ENCODE results near the gene GTF3C1.
"Not testable (repeated sequence)": the region's sequence is repeated elsewhere in the genome, so short reads cannot be mapped to it uniquely, and the experiment has no call there.

Gene GTF3C1

DNA sequence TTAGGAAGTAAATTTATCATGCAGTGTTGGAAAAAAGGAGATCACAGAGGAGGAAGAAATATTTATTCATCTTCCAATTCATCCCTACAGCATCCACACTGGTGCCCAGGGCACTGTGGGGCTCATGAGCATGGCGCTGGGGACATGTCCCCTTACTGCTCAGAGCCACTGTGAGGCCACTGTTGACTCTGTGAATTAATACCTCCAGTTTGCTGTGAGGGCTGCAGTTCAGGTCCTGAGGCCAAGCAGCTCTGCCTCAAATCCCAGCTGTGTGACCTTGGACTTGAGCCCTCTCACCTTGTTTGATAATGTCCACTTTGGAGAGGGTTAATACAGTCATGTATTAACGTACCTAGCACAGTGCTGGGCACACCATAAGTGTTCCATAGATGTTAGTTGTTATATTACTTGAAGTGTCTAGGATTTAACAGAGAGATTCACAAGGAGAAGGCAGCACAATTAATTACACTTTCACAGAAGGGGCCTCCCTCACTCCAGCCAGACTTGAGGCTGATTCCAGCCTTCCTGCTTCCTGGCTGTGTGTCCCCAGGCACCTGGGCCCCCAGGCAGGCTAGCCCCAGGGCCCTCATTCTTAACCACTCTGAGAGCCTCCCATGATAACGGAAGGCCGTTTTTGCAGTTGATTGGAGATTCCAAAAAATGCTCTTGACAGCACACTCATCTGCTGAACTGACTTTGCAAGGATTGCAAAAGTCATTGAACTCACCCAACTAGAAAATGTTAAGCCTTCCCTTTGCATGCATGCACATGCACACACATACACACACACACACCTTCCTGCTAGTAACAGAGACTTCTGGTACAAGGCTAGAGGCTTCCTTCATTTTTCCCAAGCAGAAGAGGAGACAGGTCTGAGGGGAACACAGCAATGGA is 29.6 kb upstream of the GTF3C1 start:
- no peak for DNase-seq (ENCODE audit: extremely low read depth, low read depth)
- H3K4me3 ChIP-seq (replicated peaks; ENCODE audit: low read depth, low read length) = no peak overlapping the region
- TF ChIP-seq, protein P1, sequence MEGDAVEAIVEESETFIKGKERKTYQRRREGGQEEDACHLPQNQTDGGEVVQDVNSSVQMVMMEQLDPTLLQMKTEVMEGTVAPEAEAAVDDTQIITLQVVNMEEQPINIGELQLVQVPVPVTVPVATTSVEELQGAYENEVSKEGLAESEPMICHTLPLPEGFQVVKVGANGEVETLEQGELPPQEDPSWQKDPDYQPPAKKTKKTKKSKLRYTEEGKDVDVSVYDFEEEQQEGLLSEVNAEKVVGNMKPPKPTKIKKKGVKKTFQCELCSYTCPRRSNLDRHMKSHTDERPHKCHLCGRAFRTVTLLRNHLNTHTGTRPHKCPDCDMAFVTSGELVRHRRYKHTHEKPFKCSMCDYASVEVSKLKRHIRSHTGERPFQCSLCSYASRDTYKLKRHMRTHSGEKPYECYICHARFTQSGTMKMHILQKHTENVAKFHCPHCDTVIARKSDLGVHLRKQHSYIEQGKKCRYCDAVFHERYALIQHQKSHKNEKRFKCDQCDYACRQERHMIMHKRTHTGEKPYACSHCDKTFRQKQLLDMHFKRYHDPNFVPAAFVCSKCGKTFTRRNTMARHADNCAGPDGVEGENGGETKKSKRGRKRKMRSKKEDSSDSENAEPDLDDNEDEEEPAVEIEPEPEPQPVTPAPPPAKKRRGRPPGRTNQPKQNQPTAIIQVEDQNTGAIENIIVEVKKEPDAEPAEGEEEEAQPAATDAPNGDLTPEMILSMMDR (IDR thresholded peaks at IDR 0.05; ENCODE audit: low read depth, low read length, missing control alignments) = no peak

DNA sequence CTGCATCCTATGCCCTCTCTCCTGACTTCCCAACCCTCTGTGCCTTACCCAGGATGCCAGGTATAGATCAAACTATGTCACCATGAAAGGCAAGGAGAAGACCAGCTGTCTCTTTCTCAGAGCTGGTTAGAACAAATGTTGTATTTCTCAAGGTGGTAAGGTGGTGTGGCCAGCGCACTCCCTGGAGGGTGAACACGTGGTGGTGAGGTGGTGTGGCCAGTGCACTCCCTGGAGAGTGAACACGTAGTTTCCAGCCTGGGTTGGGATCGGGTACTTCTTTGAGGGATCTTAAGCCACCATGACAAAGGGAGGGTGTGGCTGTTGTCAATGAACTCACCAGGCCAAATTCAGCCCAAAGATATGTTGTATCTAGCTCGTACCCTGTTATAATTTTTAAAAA is 27.0 kb upstream of the GTF3C1 start:
- TF ChIP-seq, protein P1 (IDR thresholded peaks at IDR 0.05; ENCODE audit: low read depth, low read length, missing control alignments) = no peak
- H3K4me3 ChIP-seq (replicated peaks; ENCODE audit: low read depth, low read length) = no peak overlapping the region
- no peak for DNase-seq (ENCODE audit: extremely low read depth, low read depth)

DNA sequence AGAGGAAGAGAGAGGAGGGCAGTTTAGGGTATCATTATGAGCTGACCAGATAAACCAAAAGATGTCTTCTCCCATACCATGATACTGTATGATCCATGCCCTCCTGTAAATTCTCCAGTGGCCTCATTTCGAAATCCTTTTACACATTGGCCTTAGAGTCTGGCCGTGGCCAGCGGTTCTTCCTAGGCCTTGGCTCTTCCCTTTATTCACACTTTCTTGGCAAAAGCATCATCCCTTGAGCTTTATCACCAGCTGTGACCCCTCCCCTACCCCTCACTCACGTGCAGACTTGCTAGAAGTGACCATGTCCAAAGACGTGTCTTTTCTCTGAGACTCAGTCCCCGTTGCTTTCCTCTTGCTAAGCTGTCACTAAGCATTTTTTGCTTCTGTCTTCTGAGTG is 23.0 kb upstream of the GTF3C1 start:
- DNase-seq (ENCODE audit: extremely low read depth, low read depth) = no peak
- TF ChIP-seq, protein P1 (IDR thresholded peaks at IDR 0.05; ENCODE audit: low read depth, low read length, missing control alignments) = no peak

DNA sequence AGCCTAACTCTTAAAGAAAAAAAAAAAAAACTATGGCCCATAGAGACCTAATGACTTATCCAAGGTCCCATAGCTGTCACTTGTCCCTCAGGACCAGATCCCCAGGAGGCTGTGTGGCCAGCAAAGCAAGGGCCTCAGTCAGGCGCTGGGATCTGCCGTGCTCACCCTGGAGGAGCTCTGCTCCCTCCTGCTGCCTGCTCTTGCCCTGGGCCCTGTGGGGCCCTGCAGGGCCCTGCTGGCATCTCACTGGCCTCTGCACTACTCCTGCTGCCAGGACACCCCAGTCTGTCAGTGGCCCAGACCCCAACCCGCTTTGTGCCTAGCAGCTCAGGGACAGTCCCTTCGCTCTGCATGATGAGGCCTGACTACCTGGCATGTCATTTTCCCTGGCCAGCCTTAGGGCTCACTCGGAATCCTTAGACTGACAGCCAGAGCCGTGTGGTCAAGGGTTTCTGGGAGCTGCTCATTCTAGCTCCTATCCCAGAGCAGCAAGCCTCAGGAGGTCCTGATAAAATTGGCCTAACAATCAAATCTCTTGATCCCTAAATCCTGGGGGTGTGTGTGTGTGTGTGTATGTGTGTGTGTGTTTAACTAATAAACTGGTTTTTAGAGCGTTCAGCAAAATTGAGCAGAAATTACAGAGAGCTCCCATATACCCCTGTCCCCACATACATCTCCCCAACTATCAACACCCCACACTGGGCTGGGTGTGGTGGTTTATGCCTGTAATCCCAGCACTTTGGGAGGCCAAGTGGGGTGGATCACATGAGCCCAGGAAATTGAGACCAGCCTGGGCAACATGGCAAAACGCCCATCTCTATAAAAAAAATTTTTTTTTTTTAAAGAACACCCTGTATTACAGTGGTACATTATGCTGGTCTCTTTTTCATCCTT is 22.0 kb upstream of the GTF3C1 start:
- TF ChIP-seq, protein P1 (IDR thresholded peaks at IDR 0.05; ENCODE audit: low read depth, low read length, missing control alignments) = no peak
- DNase-seq (ENCODE audit: extremely low read depth, low read depth) = no peak
- no peak overlapping the region for H3K4me3 ChIP-seq (replicated peaks; ENCODE audit: low read depth, low read length)

More for the DNA sequence above, 23.0 kb upstream of the GTF3C1 start:
- H3K4me3 ChIP-seq (replicated peaks; ENCODE audit: low read depth, low read length) = no peak overlapping the region

DNA sequence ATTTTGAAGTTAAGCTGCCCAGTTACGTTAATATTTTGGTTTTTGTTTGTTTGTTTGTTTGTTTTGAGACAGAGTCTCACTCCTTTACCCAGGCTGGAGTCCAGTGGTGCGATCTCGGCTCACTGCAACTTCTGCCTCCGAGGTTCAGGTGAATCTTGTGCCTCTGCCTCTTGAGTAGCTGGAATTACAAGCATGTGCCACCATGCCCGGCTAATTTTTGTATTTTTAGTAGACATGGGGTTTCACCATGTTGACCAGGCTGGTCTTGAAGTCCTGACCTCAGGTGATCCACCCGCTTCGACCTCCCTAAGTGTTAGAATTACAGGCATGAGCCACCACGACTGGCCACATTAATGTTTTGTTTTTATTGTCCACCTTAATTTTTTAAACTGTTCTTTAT is 21.3 kb upstream of the GTF3C1 start:
- DNase-seq (ENCODE audit: extremely low read depth, low read depth) = not testable (repeated sequence)

DNA sequence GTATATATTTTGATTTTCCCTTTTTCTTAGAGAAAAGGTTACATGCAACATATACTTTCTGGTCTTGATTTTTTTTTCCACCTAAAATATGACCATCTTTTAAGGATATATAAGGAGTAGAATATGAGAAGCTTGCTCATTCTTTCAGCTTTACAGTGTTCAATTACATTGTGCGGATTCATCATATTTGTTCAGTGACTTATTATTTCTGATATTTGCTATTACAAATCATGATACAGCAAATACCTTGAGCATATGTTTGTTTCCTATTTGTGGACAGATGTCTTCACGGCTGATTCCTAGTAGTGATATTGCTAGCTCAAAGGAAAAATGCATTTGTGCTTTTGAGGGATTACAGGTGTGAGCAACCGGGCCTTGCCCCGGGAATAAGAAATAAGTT is 18.4 kb upstream of the GTF3C1 start:
- TF ChIP-seq, protein P1 (IDR thresholded peaks at IDR 0.05; ENCODE audit: low read depth, low read length, missing control alignments) = no peak
- DNase-seq (ENCODE audit: extremely low read depth, low read depth) = no peak
- no peak overlapping the region for H3K4me3 ChIP-seq (replicated peaks; ENCODE audit: low read depth, low read length)

More for the DNA sequence above, 21.3 kb upstream of the GTF3C1 start:
- not testable (repeated sequence) for H3K4me3 ChIP-seq (replicated peaks; ENCODE audit: low read depth, low read length)

DNA sequence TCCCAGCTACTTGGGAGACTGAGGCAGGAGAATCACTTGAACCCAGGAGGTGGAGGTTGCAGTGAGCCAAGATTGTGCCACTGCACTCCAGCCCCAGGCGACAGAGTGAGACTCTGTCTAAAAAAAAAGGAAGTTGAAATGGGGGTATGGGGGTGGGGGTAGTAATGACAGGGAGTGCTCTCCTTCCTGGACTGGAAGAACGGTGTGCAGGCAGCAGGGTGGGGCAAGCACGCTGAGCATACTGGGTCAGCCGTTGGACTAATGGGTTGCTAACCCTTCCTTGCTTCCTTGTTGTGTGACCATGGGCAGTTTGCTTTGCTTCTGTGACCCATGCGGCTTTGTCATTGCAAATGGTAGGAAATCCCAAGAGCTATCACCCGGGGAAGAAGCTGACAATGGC is 16.7 kb upstream of the GTF3C1 start:
- H3K4me3 ChIP-seq (replicated peaks; ENCODE audit: low read depth, low read length) = no peak overlapping the region
- no peak for DNase-seq (ENCODE audit: extremely low read depth, low read depth)
- TF ChIP-seq, protein P1 (IDR thresholded peaks at IDR 0.05; ENCODE audit: low read depth, low read length, missing control alignments) = no peak

Data from HFF-Myc (cell line).